Sigmoid colon (tissue), 3 donors: ENCODE measurements around the gene CPEB1.
"Not testable (repeated sequence)": the region's sequence is repeated elsewhere in the genome, so short reads cannot be mapped to it uniquely, and the experiment has no call there.

Experiments used
- POLR2A ChIP-seq, 2 donors: fragments of 450-650 bp; IDR thresholded peaks; one replicate each; pipeline ENCODE4 v1.6.1; 2016; ENCODE audit warnings: antibody characterized with exemption in 2 of 2, mild to moderate bottlenecking in 2 of 2, moderate library complexity in 2 of 2
- TF ChIP-seq, protein P1 (sequence below), 4 experiments: fragments of 450-650 bp in 3 of 4; fragments of 200-600 bp in 1 of 4; IDR thresholded peaks; one replicate each; pipeline ENCODE4 v1.5.1; 2016 to 2019; ENCODE audit warnings: antibody characterized with exemption in 4 of 4, mild to moderate bottlenecking in 3 of 4, moderate library complexity in 2 of 4

DNA sequence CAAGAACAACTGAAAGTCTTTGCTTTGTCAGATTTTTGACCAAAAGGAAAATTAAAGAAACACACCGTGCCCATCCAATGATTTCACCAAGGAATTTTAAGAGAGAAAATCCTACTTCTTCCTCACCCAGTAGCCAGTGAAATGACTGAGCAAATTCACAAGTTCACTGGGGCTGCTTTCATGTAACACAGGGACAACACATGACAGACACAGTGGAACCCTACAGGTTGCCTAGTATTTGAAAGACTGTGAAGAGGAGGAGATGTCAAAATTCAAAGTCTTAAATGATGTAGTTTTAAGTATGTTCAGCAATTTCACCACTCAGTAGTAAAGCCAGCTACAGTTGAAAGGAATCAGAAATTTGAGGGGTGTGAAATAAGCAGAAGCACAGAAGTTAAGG is 140.1 kb downstream of the CPEB1 start:
- TF ChIP-seq, protein P1, sequence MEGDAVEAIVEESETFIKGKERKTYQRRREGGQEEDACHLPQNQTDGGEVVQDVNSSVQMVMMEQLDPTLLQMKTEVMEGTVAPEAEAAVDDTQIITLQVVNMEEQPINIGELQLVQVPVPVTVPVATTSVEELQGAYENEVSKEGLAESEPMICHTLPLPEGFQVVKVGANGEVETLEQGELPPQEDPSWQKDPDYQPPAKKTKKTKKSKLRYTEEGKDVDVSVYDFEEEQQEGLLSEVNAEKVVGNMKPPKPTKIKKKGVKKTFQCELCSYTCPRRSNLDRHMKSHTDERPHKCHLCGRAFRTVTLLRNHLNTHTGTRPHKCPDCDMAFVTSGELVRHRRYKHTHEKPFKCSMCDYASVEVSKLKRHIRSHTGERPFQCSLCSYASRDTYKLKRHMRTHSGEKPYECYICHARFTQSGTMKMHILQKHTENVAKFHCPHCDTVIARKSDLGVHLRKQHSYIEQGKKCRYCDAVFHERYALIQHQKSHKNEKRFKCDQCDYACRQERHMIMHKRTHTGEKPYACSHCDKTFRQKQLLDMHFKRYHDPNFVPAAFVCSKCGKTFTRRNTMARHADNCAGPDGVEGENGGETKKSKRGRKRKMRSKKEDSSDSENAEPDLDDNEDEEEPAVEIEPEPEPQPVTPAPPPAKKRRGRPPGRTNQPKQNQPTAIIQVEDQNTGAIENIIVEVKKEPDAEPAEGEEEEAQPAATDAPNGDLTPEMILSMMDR (IDR thresholded peaks at IDR 0.05): not testable (repeated sequence)
- TF ChIP-seq POLR2A (IDR thresholded peaks at IDR 0.05): not testable (repeated sequence)
